GM21825 (cell line): ENCODE results near the gene ZNF570.

ENCODE experiments used
- ATAC-seq: cut with Tn5 transposase; IDR thresholded peaks from one replicate; pipeline ENCODE4 v1.9.1; 2021; ENCODE audit warnings: mild to moderate bottlenecking, moderate library complexity; ENCODE audit not compliant: unreplicated experiment

Gene ZNF570

DNA sequence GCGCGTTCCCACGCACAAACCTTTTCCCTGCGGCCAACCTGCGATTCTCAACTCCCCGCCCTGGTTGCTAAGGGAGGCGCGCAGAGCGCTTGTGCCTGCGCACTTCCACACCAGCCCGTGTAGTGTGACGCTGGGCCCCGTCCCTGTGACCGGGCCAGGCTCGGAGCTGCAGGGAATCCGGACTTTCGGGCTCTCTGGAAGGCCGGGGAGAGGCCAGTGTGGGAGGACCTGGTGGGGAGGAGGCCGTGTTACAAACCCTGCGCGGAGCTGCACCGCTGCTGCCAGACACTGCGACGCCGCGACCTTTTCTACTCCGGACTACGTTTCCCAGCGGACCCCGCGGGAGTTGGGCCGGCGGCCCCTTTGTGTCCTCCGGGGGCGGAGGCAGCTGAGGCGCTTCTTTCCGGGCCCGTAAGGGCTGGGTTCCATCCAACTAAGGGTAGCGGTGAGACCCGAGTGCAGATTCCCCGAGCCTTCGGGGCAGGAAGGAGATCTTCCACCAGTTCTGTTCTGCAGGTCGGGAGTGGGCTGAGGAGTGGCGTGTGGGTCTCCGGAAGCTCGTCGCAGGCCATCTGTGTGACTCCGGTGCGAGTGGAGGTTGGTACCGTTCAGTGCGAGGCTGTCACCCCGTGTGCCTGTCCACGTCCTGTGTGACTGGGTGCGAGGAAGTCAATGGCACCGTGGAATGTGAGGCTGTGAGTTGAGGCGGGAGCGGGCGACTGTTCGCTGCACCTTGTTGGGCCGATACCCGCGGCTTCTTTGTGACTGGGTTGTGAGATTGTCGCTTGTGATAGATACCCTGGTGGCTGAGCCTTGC is at the start of gene ZNF570:
Gene ZNF570 (plus strand): TSS at position 396 of the 817 bp plus-strand sequence. CDS start 999 bp downstream, outside the sequence.
- peak; percentile 52 for ATAC-seq

DNA sequence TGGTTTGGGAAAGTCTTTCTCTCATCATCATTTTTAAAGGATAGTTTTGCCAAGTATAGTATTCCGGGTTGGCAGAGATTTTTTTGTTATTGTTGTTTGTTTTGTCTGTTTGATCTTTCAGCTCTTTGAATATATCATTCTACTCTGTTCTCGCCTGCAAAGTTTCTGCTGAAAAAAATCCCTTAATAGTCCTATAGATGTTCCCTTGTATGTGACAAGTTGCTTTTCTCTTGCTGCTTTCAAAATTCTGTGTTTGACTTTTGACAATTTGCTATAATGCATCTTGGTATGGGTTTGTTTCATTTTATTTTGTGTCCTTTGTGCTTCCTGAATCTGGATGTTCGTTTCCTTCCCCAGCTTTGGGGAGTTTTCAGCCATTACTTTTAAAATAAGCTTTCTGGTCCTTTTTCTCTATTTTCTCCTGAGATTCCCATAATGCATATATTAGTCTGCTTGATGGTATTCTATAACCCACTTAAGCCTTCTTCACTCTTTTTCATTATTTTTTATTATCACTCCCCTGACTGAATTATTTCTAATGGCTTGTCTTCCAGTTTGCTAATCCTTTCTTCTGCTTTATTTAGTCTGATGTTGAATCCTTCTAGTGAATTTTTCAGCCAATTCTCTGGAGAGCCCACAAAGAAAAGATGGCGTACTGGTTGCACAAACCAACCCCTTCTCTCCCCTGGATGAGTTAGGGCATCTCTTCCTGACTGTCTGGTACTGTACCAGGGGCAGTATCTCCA is 16.5 kb upstream of the ZNF570 start:
- no peak for ATAC-seq

DNA sequence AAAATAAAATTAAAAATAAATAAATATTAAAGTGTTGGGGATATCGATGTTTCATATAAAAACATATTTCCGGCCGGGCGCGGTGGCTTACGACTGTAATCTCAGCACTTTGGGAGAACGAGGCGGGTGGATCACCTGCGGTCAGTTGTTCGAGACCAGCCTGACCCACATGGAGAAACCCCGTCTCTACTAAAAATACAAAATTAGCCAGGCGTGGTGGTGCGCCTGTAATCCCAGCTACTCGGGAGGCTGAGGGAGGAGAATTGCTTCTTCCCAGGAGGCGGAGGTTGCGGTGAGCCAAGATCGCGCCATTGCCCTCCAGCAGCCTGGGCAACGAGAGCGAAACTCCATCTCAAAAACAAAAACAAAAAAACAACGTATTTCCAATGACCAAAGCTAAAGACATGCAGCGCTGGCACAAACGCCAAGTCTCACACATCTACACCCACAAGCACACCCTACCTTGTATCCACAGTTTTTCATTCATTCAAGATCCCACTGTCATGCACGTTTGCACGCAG is 2.8 kb upstream of the ZNF570 start:
- ATAC-seq = no peak

DNA sequence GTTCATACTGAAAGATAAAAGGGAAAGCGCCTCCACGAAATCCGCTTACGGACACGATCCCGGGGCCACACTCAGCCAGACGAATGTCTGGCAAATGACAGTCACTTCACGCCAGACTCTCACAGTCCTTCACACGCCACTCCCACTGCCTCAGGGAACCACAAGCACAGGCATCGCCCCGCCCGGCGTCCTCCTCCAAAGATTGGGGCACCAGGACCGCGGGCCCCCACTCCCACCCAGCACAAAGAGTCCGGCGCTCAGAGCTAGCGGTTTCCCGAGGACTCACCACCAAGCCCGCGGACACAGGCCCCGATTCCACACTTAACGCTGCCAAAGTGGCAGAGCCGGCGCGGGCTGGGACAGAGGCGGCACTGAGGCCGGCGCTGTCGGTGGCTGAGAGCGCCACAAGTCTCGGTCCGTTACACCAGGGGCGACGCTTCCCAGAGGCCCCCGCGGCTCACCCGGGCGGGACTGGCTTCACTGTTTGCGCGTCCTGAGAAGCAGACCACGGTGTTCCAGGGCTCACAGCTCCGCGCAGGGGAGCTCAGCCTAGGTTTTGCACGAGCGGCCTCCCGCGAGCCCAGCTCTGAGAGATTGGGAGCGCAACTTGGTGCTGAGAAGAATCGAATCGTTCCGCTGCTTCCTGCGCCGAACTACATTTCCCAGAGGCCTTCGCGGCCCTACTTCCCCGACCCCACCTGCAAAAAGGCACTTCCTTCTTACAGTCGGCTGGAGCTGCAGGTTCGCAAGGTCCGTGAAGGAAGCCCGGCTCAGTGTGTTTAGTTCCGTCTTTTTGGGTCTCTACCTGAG is 2.2 kb upstream of the ZNF570 start, which contains the start of gene ZNF569:
Gene ZNF569 (minus strand): TSS at position 647 of the 810 bp plus-strand sequence. CDS start 22,523 bp downstream, outside the sequence.
- peak; percentile 58 for ATAC-seq

DNA sequence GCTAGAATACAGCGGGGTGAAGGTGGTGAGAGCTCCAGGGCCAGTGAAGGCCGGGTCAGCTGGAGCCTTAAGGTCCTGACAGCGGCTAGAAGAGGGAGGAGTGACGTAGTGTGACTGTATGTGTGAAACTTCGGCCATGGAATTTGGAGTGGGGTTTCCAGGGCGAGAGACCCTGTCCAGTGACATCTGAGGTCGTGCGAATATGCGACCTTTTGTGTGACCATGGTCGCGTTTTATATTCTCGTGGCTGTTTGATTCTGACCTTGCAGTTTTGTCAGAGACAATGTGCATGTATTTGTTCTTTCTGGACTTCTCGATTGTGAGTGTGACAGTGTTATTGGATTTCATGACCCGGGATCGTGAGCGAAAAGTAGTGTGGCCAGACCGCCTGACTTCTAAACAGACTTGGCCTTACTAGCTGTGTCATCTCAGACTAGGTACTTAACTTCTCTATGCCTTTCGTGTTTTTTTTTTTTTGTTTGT is 1.5 kb upstream of the ZNF570 start:
- no peak for ATAC-seq

- no peak for ATAC-seq
These were observed 1.1 kb downstream of the ZNF570 start for GRCh38 chr19:37470216-37470615.

- no peak for ATAC-seq
These were observed 3.0 kb downstream of the ZNF570 start for GRCh38 chr19:37472165-37472564.

GRCh38 chr19:37484406-37485168 is 15.4 kb downstream of the ZNF570 start:
- no peak for ATAC-seq

GRCh38 chr19:37492213-37492612 is 23.1 kb downstream of the ZNF570 start:
- ATAC-seq = no peak

DNA sequence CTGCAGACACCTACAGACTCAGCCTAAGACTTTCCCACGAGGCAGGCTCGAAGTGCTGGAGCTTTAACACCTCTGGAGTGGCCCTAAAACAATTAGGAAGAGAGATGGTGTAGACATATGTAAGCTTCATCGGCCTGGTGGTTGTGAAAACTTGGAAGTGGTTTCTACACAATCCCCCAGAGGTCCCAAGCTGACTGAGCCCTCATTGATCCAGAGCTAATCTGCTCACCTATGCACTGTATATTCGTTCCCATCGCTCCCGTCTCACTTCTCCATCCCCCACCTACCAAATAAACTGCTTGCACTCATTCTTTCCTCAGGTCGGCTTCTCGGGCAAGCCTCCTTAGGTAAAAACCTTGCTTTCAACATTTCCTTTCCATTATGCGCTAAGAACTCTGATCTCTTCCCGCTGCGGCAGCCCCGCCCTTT is 36.8 kb downstream of the ZNF570 start:
- ATAC-seq = peak; percentile 24

GRCh38 chr19:37506387-37507166 is 37.4 kb downstream of the ZNF570 start, which contains the start of gene ZNF793:
Gene ZNF793 (plus strand): TSS chr19:37506939. CDS start chr19:37523440, 16,501 bp downstream.
- ATAC-seq = peak; percentile 77

GRCh38 chr19:37507167-37507464 is 38.0 kb downstream of the ZNF570 start:
- ATAC-seq = no peak

- ATAC-seq = no peak
These were observed 42.0 kb downstream of the ZNF570 start for GRCh38 chr19:37511186-37511585.

GRCh38 chr19:37511821-37512220 is 42.7 kb downstream of the ZNF570 start:
- ATAC-seq = no peak

- ATAC-seq = no peak
These were observed 44.2 kb downstream of the ZNF570 start for GRCh38 chr19:37513397-37513796.

- ATAC-seq = no peak
These were observed 50.7 kb downstream of the ZNF570 start for GRCh38 chr19:37519890-37520289.

DNA sequence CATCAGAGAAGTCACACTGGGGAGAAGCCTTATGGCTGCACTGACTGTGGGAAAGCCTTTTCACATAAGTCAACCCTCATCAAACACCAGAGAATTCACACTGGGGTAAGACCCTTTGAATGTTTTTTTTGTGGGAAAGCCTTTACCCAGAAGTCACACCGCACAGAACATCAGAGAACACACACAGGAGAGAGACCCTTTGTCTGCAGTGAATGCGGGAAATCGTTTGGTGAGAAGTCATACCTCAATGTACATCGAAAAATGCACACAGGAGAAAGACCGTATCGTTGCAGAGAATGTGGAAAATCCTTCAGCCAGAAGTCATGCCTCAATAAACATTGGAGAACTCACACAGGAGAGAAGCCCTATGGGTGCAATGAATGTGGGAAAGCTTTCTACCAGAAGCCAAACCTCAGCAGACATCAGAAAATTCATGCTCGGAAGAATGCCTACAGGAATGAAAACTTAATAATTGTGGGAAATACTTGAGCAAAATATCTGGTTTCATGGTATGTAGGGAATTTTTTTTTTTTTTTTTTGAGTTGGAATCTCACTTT is 68.3 kb downstream of the ZNF570 start:
- ATAC-seq = no peak
